Subcutaneous abdominal adipose tissue (tissue), 5 donors: ENCODE measurements around the gene AQP12B.
"Not testable (repeated sequence)": the region's sequence is repeated elsewhere in the genome, so short reads cannot be mapped to it uniquely, and the experiment has no call there.

Experiments
- H3K27ac ChIP-seq: one replicate; pipeline ENCODE4 v1.7.0; 2013; ENCODE audit warnings: low read depth, mild to moderate bottlenecking, inconsistent platforms, low read length, moderate library complexity
- H3K27me3 ChIP-seq, 5 donors: one replicate each; pipeline ENCODE4 v1.7.0; 2013; ENCODE audit warnings: low read length in 5 of 5, inconsistent platforms in 1 of 5; ENCODE audit not compliant: control insufficient read depth in 5 of 5, insufficient read depth in 4 of 5
- H3K36me3 ChIP-seq, 5 donors: one replicate each; pipeline ENCODE4 v1.7.0; 2013; ENCODE audit warnings: low read length in 5 of 5; ENCODE audit not compliant: control insufficient read depth in 5 of 5, insufficient read depth in 5 of 5
- H3K4me1 ChIP-seq, 5 donors: one replicate each; pipeline ENCODE4 v1.7.0; 2013; ENCODE audit warnings: low read length in 5 of 5, mild to moderate bottlenecking in 3 of 5, moderate library complexity in 1 of 5; ENCODE audit not compliant: control insufficient read depth in 5 of 5, insufficient read depth in 5 of 5
- H3K4me3 ChIP-seq, 5 donors: one replicate each; pipeline ENCODE4 v1.7.0; 2013; ENCODE audit warnings: low read length in 5 of 5, low read depth in 1 of 5
- H3K9ac ChIP-seq, 5 donors: one replicate each; pipeline ENCODE4 v1.7.0; 2013; ENCODE audit warnings: low read length in 5 of 5, mild to moderate bottlenecking in 4 of 5, moderate library complexity in 3 of 5
- H3K9me3 ChIP-seq, 5 donors: one replicate each; pipeline ENCODE4 v1.7.0; 2013; ENCODE audit warnings: low read length in 5 of 5; ENCODE audit not compliant: control insufficient read depth in 5 of 5
- donor health status: healthy.
- donor health status: healthy.
- donor health status: healthy.
- donor health status: healthy.
- donor health status: healthy.

AQP12B gene

DNA sequence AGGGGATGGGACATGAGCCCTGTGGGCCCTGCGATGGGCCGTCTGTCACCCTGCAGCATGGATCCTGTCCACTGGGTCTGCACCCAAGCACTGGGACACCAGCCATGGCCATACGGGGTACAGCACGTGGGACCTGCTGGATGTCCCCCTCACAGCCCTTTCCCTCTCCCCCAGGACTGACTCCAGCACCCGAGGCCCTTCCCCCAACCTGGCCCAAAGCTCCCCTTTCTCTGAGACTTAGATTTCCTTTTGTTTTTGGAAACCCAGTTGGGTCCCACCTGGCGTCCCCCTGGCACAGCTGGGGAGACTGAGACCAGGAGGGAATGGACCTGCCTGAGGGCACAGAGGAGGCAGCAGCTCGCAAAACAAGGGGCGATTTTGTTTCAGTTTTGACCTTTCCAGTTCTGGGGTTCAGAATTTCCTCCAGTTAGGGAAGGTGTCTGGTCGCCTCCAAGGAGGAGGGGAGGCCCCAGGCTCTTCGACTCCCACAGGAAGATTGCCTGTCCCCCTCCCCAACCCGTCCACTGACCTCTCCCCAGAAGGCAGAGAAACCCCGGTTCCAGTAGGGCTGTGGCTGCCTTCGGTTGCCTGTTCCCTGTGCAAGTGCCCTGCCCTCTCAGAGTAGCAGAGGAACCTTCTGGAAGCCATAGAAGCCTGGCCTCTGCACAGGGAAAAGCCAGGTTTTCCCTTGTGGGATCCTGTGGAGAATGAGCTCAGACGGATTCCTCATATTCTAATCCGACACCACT, 1.5 kb upstream of the AQP12B start:
- not testable (repeated sequence) for H3K9ac ChIP-seq

DNA sequence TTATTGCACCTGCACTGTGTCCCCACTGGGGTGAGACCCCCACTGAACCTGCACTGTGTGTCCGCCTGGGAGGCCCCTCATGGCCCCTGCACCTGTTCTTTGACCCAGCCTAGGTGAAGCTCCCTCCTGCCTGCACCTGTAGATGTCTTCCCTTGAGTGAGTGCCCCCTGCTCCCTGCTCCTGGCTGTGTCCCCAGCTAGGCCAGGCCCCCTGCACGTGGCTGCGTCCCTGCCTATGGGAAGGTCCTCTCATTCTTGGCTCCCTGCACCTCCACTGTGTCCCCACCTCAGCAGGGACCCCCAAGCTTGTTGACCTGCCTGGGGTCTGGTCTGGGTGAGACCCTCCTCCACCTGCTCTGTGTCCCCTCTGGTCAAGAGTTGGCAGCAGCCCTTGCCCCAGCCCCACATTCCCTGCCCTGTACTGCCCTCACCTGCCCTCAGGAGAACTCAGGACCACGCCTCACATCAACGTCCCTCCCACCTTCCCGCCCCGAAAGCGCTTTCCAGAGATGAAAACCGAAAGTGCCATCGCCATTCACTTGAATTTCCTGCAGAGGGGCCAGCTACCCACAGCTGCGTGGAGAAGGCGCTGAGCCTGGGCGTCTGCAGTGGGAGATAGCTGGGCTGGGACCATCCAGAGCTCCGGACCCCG, 769 bp upstream of the AQP12B start:
- not testable (repeated sequence) for H3K9me3 ChIP-seq, H3K27me3 ChIP-seq, H3K9ac ChIP-seq, H3K27ac ChIP-seq, H3K4me3 ChIP-seq, H3K36me3 ChIP-seq, H3K4me1 ChIP-seq

More for the DNA sequence above, 1.5 kb upstream of the AQP12B start:
- not testable (repeated sequence) for H3K4me3 ChIP-seq, H3K9me3 ChIP-seq, H3K4me1 ChIP-seq, H3K36me3 ChIP-seq, H3K27ac ChIP-seq
- H3K27me3 ChIP-seq: peaks cover 0 to 12% (median 4%) of the 10 kb centered on the region in 5 donors

DNA sequence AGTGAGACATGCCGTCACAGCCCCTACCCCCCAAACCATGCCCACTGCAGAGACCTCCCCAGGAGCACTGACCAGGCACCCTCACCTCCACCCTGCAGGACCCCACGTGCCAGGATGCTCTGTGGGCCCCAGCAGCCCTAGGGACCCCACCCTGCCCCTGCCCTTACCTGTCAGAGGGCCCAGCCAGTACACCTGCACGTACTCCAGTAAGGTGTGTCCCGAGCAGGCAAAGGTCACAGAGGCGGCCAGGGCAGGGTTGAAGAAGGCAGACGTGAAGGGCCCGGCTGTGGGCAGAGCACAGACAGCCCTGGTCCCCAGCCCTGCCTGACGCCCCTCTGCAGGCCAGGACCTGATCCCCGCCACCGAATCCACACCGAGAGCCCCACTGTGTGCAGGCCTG, 2.5 kb downstream of the AQP12B start:
- not testable (repeated sequence) for H3K27ac ChIP-seq, H3K9me3 ChIP-seq, H3K36me3 ChIP-seq, H3K27me3 ChIP-seq, H3K9ac ChIP-seq, H3K4me1 ChIP-seq, H3K4me3 ChIP-seq

DNA sequence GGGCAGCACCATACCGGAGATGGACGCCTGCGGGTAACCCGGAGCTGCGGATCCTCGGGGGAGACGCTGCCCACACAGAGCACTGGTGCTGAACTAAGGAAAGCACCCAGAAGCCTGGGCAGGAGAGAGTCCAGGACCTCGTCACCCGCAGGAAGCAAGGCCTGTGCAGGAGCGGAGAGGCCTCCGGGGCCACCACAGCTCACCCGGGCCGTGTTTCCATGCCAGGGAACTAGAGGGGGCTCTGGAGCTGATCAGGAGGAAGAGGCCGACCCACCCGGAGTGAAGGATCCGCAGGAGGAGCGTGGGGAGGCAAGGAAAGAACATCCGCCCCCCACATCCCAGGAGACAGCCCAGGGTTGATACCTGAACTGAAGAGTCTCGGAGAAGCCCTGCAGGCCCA, 3.8 kb downstream of the AQP12B start:
- H3K27me3 ChIP-seq, H3K4me3 ChIP-seq, H3K9ac ChIP-seq, H3K9me3 ChIP-seq, H3K36me3 ChIP-seq, H3K27ac ChIP-seq, H3K4me1 ChIP-seq: not testable (repeated sequence)

DNA sequence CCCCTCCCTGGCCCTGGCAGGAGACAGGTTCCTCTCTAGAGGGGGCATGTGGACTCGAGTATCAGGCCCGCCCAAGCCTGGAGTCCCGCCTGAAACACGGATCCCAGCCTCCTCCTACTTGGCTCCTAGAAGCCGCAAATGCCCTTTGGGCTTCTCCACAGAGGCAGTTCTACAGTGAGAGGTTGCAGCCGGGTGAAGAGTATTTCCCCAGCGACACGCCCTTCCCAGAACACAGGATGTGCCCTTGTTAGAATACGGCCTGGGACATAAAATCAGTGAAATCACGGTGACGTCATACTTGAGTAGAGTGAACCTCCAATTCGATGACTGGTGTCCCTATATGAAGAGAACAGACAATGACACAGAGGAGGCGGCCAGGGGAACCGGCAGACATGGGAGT, 4.6 kb downstream of the AQP12B start:
- not testable (repeated sequence) for H3K27me3 ChIP-seq, H3K4me1 ChIP-seq, H3K4me3 ChIP-seq, H3K36me3 ChIP-seq, H3K27ac ChIP-seq, H3K9ac ChIP-seq, H3K9me3 ChIP-seq

DNA sequence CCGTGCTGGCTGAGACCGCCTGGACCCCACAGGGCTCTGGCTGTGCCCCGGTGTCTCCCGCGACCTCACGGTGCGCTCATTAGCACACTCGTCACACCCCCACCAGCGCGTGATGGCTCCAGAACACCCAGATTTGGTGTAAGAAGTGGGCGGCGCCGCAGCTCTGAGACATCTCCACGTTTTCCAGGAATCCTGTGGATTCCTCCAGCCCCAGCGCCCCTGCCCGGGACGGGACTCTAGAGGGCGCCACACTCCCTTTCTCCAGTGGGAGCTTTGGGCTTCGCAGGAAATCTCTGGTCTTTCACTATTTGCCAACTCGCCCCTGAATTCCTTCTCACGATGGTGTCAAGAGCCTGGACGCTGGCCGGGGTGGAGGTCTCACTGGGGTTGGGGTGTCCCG, 7.3 kb downstream of the AQP12B start:
- H3K4me3 ChIP-seq: not testable (repeated sequence)

DNA sequence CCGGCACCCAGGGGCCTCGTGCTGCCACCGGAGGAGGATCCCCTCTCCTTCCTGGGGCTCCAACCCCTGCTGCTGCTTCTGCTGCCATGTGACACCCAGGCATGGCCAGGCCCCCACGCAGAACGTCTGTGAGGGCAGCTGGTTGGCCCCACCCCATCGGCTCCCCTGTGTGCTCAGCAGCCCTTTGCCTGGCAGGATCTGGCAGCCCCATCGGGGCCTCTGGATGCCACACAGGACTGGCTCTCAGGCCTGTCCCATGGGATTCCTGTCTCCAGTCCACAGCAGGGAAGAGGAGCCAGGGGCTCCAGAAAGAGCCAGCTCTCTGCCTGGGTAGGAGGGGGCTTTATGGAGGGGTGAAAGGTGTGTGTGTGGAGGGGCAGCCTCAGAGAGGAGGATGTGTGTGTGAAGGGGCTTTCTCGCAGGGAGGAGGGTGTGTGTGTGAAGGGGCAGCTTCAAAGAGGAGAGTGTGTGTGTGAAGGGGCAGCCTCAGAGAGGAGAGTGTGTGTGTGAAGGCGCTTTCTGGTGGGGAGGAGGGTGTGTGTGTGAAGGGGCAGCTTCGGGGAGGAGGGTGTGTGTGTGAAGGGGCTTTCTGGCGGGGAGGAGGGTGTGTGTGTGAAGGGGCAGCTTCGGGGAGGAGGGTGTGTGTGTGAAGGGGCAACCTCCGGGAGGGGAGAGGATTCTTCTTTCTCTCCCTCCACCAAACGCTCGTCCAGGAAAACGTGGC, 8.1 kb downstream of the AQP12B start:
- H3K4me1 ChIP-seq, H3K36me3 ChIP-seq, H3K9me3 ChIP-seq, H3K9ac ChIP-seq, H3K27ac ChIP-seq, H3K4me3 ChIP-seq: not testable (repeated sequence)
- peaks cover 4 to 23% (median 17%) of the 10 kb centered on the region in 5 donors for H3K27me3 ChIP-seq

More for the DNA sequence above, 7.3 kb downstream of the AQP12B start:
- H3K36me3 ChIP-seq, H3K27ac ChIP-seq, H3K9me3 ChIP-seq, H3K9ac ChIP-seq, H3K4me1 ChIP-seq: not testable (repeated sequence)
- peaks cover 4 to 23% (median 17%) of the 10 kb centered on the region in 5 donors for H3K27me3 ChIP-seq

DNA sequence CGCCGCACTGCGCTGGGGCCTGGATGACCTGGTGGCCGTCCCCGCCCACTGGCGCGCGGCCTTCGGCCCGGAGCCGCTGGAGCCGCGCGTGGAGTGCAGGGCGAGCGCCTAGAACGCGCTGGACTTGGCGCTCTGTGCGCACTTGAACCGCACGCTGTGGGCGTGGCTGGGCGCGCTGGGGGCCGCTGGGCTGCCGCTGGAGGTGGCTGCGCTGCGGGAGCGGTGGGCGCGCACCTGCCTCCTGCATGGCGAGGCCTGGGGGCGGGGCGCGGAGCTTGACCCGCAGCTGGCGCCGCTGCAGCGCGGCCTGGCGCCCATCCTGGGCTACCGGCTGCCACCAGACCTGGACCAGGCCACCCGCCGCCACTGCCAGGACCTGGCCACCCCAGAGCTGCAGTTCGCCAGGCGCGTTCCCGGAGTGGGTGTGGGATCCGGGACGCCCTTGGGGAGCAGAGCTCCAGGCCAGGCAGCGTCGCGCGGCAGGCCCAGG, 9.9 kb downstream of the AQP12B start:
- H3K4me1 ChIP-seq: no peaks in the 10 kb centered on the region
- H3K36me3 ChIP-seq: no peaks in the 10 kb centered on the region
- peaks cover 4 to 23% (median 17%) of the 10 kb centered on the region in 5 donors for H3K27me3 ChIP-seq
- no peak overlapping the region for H3K4me3 ChIP-seq
- H3K9me3 ChIP-seq: no peaks in the 10 kb centered on the region
- no peak overlapping the region for H3K9ac ChIP-seq
- no peak overlapping the region for H3K27ac ChIP-seq

DNA sequence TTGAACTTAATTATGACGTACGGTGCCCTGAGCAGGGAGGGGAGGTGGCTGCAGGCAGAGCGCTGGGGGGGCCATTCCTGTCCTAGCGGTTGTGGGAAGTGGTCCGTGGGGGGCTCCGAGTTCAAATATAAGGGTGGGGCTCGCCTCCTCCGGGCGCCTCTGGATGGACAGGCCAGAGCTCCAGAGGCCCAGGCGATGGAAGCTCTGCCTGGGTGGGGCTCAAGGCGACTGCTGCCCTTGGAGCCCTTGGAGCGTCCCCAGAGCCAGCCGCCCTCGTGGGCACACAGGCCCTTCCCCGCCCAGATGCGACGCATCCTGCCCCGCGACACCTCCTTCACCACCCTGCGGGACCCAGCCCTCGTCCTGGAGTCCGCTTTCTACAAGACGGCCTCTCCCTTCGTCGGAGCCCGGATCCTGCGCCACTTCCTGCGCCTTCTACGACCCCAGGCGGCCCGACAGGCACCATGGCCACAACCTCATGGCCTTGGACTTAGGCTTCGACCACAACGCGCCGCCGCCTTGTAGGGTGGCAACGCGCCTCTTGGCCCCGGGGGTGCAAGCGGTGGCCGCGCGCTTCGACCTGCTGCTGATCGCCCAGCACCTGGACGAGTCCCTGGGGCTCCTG, 10.5 kb downstream of the AQP12B start:
- Histone ChIP-seq H3K9ac (no peak overlapping the region), H3K27me3 (peaks cover 4 to 23% (median 17%) of the 10 kb centered on the region in 5 donors), H3K9me3 (no peaks in the 10 kb centered on the region), H3K27ac (no peak overlapping the region), H3K36me3 (no peaks in the 10 kb centered on the region), H3K4me1 (no peaks in the 10 kb centered on the region), H3K4me3 (no peak overlapping the region)

DNA sequence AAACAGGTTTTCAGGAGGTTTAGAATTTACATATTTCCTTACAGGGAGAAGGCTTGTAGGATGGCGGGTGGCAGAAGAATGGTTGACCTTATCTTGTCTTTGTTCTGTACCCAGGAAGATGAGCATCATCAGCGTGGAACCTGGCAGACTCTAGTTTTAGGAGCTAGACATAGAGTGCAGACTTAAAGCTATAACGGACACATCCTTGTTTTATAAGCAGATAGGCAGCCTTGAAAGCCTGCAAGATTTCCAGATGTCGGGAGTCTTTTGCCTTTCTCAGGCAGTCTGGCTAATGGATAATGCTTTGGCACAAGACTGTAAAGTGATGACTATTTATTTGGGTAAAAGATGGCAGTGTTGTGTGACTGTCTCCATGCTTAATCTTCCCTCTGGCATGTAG, 11.7 kb downstream of the AQP12B start:
- Histone ChIP-seq H3K9me3 (no peaks in the 10 kb centered on the region), H3K4me1 (no peaks in the 10 kb centered on the region), H3K27ac (no peak overlapping the region), H3K4me3 (no peak overlapping the region), H3K36me3 (no peaks in the 10 kb centered on the region), H3K9ac (no peak overlapping the region), H3K27me3 (peaks cover 4 to 23% (median 17%) of the 10 kb centered on the region in 5 donors)
